ENCODE data around the gene CD47.

DNA sequence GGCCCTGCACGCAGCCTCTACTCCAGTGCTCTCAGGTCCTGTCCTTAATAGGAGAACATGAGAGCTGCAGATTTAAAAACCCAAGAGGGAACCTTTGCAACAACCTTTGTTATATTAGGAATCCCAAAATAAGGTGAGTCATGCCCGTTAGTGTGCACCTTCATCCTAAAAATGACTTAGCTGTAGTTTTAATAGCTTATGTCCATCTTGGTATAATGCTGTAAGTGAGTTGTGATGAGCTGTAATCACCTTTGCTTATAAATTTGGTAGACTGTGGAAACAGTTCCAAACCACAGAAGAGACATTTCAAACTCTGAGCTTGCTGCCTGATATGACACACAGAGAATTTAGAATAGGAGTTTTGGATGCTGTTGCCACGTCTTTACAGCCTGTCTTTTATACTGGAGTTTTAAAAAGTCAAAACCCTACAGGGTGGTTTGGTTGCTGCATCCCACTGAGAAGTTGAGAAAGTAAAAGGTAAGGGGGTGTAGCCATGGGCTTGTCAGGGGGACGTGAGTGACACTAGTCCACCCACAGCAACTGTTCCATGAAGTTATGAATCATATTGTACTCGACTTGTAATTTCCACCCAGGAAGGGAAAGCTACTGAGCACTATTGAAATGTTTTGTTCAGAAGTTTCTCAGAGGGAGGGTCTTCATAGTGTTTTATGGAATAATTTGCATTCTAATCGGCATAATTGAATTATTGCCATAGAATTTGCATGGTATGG, 27.4 kb upstream of the CD47 start:
- no peak for TF ChIP-seq POLR2AphosphoS5 (IDR thresholded peaks at IDR 0.05; ENCODE audit: low read depth)
- TF ChIP-seq, protein P1, sequence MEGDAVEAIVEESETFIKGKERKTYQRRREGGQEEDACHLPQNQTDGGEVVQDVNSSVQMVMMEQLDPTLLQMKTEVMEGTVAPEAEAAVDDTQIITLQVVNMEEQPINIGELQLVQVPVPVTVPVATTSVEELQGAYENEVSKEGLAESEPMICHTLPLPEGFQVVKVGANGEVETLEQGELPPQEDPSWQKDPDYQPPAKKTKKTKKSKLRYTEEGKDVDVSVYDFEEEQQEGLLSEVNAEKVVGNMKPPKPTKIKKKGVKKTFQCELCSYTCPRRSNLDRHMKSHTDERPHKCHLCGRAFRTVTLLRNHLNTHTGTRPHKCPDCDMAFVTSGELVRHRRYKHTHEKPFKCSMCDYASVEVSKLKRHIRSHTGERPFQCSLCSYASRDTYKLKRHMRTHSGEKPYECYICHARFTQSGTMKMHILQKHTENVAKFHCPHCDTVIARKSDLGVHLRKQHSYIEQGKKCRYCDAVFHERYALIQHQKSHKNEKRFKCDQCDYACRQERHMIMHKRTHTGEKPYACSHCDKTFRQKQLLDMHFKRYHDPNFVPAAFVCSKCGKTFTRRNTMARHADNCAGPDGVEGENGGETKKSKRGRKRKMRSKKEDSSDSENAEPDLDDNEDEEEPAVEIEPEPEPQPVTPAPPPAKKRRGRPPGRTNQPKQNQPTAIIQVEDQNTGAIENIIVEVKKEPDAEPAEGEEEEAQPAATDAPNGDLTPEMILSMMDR (IDR thresholded peaks at IDR 0.05; ENCODE audit: insufficient read depth, low read length): no peak
- TF ChIP-seq SPI1 (IDR thresholded peaks at IDR 0.05; ENCODE audit: borderline replicate concordance, low read depth): no peak

Data from HL-60 (cell line).